Kidney (tissue), 14 donors: ENCODE results near the gene ORAI2. TPM values are rescaled to one million over a fixed set of nuclear protein-coding genes. Genes with fewer than 3 reads are reported as not detected.
"Not testable (repeated sequence)": the region's sequence is repeated elsewhere in the genome, so short reads cannot be mapped to it uniquely, and the experiment has no call there.

Experiments used
- DNase-seq, 5 donors: peaks; one replicate each; pipeline ENCODE4 v3.0.0-alpha.2; 2013 to 2020
- FAIRE-seq: peaks from 2 replicates; lab custom pipeline; 2012; peaks lifted over from hg19 to GRCh38; lab: Jason Lieb, UNC
- H3K27ac ChIP-seq, 2 donors: one replicate each; pipeline ENCODE4 v1.7.0; 2013; ENCODE audit warnings: low read depth in 2 of 2, low read length in 2 of 2, inconsistent platforms in 1 of 2
- H3K27me3 ChIP-seq: one replicate; pipeline ENCODE4 v1.7.1; 2013; ENCODE audit warnings: low read length, inconsistent platforms; ENCODE audit not compliant: control insufficient read depth, insufficient read depth
- H3K36me3 ChIP-seq, 3 donors: one replicate each; pipeline versions ENCODE4 v1.7.0 to v1.7.1; 2013; ENCODE audit warnings: low read length in 3 of 3, control low read depth in 1 of 3, inconsistent platforms in 1 of 3; ENCODE audit not compliant: insufficient read depth in 3 of 3, control insufficient read depth in 2 of 3
- H3K4me1 ChIP-seq, 3 donors: one replicate each; pipeline versions ENCODE4 v1.7.0 to v1.7.1; 2013; ENCODE audit warnings: low read length in 3 of 3, inconsistent platforms in 1 of 3, low read depth in 1 of 3; ENCODE audit not compliant: control insufficient read depth in 2 of 3, insufficient read depth in 2 of 3
- H3K4me3 ChIP-seq, 3 donors: one replicate each; pipeline versions ENCODE4 v1.7.0 to v1.8.1; 2013; ENCODE audit warnings: low read length in 3 of 3, control low read depth in 1 of 3, inconsistent platforms in 1 of 3
- H3K9ac ChIP-seq, 3 donors: one replicate each; pipeline versions ENCODE4 v1.7.0 to v1.7.1; 2013; ENCODE audit warnings: low read length in 3 of 3, control low read depth in 1 of 3, inconsistent platforms in 1 of 3
- H3K9me3 ChIP-seq, 3 donors: one replicate each; pipeline versions ENCODE4 v1.7.0 to v1.7.1; 2013; ENCODE audit warnings: low read length in 3 of 3, control low read depth in 1 of 3, inconsistent platforms in 1 of 3; ENCODE audit not compliant: control insufficient read depth in 2 of 3, insufficient read depth in 1 of 3
- CTCF ChIP-seq: IDR thresholded peaks from 3 replicates; pipeline ENCODE4 v1.5.1; 2012; ENCODE audit warnings: mild to moderate bottlenecking, moderate library complexity, borderline replicate concordance; ENCODE audit not compliant: insufficient read depth; ENCODE audit errors: extremely low read depth
- intact Hi-C: fragments of 100-400 bp; cut with DNase I; formaldehyde crosslinking; loops from one replicate; pipeline ENCODE4 v1.11.1; 2022
- polyA plus RNA-seq: library from polyadenylated mRNA; stranded (reverse); fragments of 350-450 nt; fragmentation: Illumina TruSeq; extraction: RNeasy Lipid Tissue Mini Kit (QIAGEN cat#74804); gene quantifications from one replicate; pipeline ENCODE4 v1.2.3, GENCODE V29; 2014; ENCODE audit warnings: low read depth, low replicate concordance; ENCODE audit not compliant: insufficient read depth
- total RNA-seq: library from RNA; stranded (reverse); fragmentation: NEBNext Ultra II Directional; extraction: Animal tissue kit (Norgen Biotek cat#: 25700); gene quantifications from one replicate; pipeline ENCODE4 v1.2.1, GENCODE V29; 2021
- donor health status: control.
- donor health status: control.
- donor health status: control.
- donor health status: control.
- donor health status: control.
- donor health status: DM: yes; HTN: yes; CAD: no.
- donor health status: Normal renal cell carcinoma (clear cell type).

The ORAI2 gene
- total and polyA plus RNA-seq, 2 donors from 2014 or later, result 13.8 to 45.6 TPM

GRCh38 chr7:102478314-102479208, 45.2 kb downstream of the ORAI2 start, which contains the start of gene POLR2J:
Gene POLR2J (minus strand): TSS chr7:102478922. CDS start chr7:102478860, 62 bp downstream.
- H3K9ac ChIP-seq, H3K27ac ChIP-seq, intact Hi-C loops, H3K36me3 ChIP-seq, H3K4me3 ChIP-seq, H3K9me3 ChIP-seq, H3K4me1 ChIP-seq, FAIRE-seq, H3K27me3 ChIP-seq: not testable (repeated sequence)
- TF ChIP-seq CTCF, result peak; percentile 57
- DNase-seq, result peak; percentile 72 to 97 (median 93)

- DNase-seq, H3K9me3 ChIP-seq, H3K9ac ChIP-seq, intact Hi-C loops, FAIRE-seq, H3K27me3 ChIP-seq, H3K36me3 ChIP-seq, H3K27ac ChIP-seq, H3K4me1 ChIP-seq, H3K4me3 ChIP-seq: not testable (repeated sequence)
Observed at GRCh38 chr7:102479209-102479584, 45.8 kb downstream of the ORAI2 start.

GRCh38 chr7:102479982-102480637, 46.7 kb downstream of the ORAI2 start:
- H3K9ac ChIP-seq, H3K27ac ChIP-seq, intact Hi-C loops, H3K27me3 ChIP-seq, H3K36me3 ChIP-seq, FAIRE-seq, H3K4me1 ChIP-seq, H3K9me3 ChIP-seq, H3K4me3 ChIP-seq: not testable (repeated sequence)
- peak in 1 of 5 donors; percentile 50 for DNase-seq

GRCh38 chr7:102481962-102482361, 48.6 kb downstream of the ORAI2 start:
- H3K9ac ChIP-seq, FAIRE-seq, DNase-seq, H3K9me3 ChIP-seq, H3K4me3 ChIP-seq, H3K27ac ChIP-seq, H3K4me1 ChIP-seq, H3K36me3 ChIP-seq, H3K27me3 ChIP-seq, intact Hi-C loops: not testable (repeated sequence)

GRCh38 chr7:102484317-102484716, 50.9 kb downstream of the ORAI2 start:
- H3K27ac ChIP-seq, H3K9me3 ChIP-seq, H3K27me3 ChIP-seq, DNase-seq, H3K4me1 ChIP-seq, H3K36me3 ChIP-seq, FAIRE-seq, H3K4me3 ChIP-seq, H3K9ac ChIP-seq, intact Hi-C loops: not testable (repeated sequence)

- H3K27ac ChIP-seq, H3K4me3 ChIP-seq, H3K9ac ChIP-seq, FAIRE-seq, H3K4me1 ChIP-seq, H3K36me3 ChIP-seq, intact Hi-C loops, H3K9me3 ChIP-seq, H3K27me3 ChIP-seq: not testable (repeated sequence)
- DNase-seq, result peak in 1 of 5 donors; percentile 83
Observed at GRCh38 chr7:102490529-102491075, 57.2 kb downstream of the ORAI2 start.

GRCh38 chr7:102493220-102493935, 60.0 kb downstream of the ORAI2 start:
- H3K4me1 ChIP-seq, H3K9ac ChIP-seq, intact Hi-C loops, H3K36me3 ChIP-seq, FAIRE-seq, H3K4me3 ChIP-seq, H3K27me3 ChIP-seq, H3K27ac ChIP-seq, H3K9me3 ChIP-seq: not testable (repeated sequence)
- peak in 1 of 5 donors; percentile 54 for DNase-seq
